PFSK-1 (cell line): ENCODE measurements around the gene MT1A.

Source experiments
- FOXP2 ChIP-seq: optimal IDR thresholded peaks from 2 replicates; pipeline ENCODE3; 2011; ENCODE audit warnings: borderline replicate concordance, control low read depth, inconsistent platforms; ENCODE audit not compliant: insufficient read depth; ENCODE audit errors: extremely low read length, extremely low read depth
- POLR2AphosphoS5 ChIP-seq: IDR thresholded peaks from 2 replicates; pipeline ENCODE4 v1.6.1; 2012; ENCODE audit warnings: low read depth, mild to moderate bottlenecking, control low read depth, low read length, moderate library complexity
- REST ChIP-seq, 2 experiments: IDR thresholded peaks; 2 replicates each; pipeline versions ENCODE4 v1.6.1 to v1.8.0; 2011 to 2012; ENCODE audit warnings: low read depth in 2 of 2, low read length in 2 of 2, control low read depth in 1 of 2, inconsistent platforms in 1 of 2, mild to moderate bottlenecking in 1 of 2, moderate library complexity in 1 of 2; ENCODE audit not compliant: insufficient read depth in 1 of 2

- TF ChIP-seq FOXP2 (no peak), POLR2AphosphoS5 (no peak), REST (IDR thresholded peaks at IDR 0.05; ENCODE audit: insufficient read depth in 1 of 2, low read depth in 2 of 2, low read length in 2 of 2) (no peak)
Measured at GRCh38 chr16:56606476-56607108, 31.9 kb upstream of the MT1A start.
